Esophagus squamous epithelium (tissue), 4 donors: ENCODE measurements around the gene CAMK1D.

Source experiments
- POLR2A ChIP-seq, 4 donors: fragments of 450-650 bp; IDR thresholded peaks; one replicate each; pipeline ENCODE4 v1.6.1; 2017; ENCODE audit warnings: antibody characterized with exemption in 4 of 4, mild to moderate bottlenecking in 4 of 4, moderate library complexity in 3 of 4
- TF ChIP-seq, protein P1 (sequence below), 6 experiments: fragments of 450-650 bp in 4 of 6; fragments of 200-600 bp in 2 of 6; sonication (generic) in 2 of 6; IDR thresholded peaks; one replicate each; pipeline ENCODE4 v1.5.1; 2016 to 2019; ENCODE audit warnings: antibody characterized with exemption in 6 of 6, mild to moderate bottlenecking in 4 of 6, moderate library complexity in 4 of 6

DNA sequence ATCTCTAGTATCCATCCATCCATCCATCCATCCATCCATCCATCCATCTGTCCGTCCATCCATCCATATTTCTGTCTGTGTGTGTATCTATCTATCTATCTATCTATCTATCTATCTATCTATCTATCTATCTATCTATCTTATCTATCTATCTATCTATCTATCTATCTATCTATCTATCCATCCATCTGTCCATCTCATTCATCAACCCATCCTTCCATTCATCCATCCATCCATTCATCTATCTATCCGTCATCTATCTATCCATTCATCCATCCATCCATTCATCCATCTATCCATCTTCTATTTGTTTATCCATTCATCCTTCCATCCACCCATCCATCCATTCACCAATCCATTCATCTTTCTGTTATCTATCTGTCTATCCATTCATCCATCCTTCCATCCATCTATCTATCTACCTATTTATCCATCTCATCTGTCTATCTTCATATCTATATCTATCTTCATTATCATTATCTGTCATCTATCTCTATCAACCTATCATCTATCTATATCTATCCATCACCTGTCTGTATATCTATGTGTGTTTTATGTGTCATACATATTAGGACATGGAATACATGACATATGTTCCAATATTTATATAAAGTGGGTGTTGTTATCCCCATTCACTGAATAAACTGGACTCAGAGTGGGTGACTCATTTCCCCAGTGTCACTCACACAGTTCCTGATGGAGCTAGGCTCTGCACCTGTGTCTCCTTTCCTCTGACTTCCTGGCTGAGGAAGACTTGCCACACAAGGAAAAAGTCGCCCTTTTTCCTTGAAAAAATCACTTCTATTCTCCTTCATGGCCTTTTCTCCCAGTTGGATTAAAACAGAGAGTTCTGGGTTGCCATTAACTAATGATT is 452.1 kb downstream of the CAMK1D start:
- TF ChIP-seq, protein P1, sequence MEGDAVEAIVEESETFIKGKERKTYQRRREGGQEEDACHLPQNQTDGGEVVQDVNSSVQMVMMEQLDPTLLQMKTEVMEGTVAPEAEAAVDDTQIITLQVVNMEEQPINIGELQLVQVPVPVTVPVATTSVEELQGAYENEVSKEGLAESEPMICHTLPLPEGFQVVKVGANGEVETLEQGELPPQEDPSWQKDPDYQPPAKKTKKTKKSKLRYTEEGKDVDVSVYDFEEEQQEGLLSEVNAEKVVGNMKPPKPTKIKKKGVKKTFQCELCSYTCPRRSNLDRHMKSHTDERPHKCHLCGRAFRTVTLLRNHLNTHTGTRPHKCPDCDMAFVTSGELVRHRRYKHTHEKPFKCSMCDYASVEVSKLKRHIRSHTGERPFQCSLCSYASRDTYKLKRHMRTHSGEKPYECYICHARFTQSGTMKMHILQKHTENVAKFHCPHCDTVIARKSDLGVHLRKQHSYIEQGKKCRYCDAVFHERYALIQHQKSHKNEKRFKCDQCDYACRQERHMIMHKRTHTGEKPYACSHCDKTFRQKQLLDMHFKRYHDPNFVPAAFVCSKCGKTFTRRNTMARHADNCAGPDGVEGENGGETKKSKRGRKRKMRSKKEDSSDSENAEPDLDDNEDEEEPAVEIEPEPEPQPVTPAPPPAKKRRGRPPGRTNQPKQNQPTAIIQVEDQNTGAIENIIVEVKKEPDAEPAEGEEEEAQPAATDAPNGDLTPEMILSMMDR (IDR thresholded peaks at IDR 0.05): no peak
- no peak for TF ChIP-seq POLR2A (IDR thresholded peaks at IDR 0.05)
